NB4 (cell line): ENCODE measurements around the gene AOPEP.

Source experiments
- DNase-seq: peaks from one replicate; pipeline ENCODE4 v3.0.0; 2010; ENCODE audit warnings: low read depth
- H3K4me3 ChIP-seq: one replicate; pipeline ENCODE4 v1.5.1; 2011; ENCODE audit warnings: mild to moderate bottlenecking, low read depth, low read length, moderate library complexity
- CTCF ChIP-seq: IDR thresholded peaks from one replicate; pipeline ENCODE4 v1.5.1; 2012; ENCODE audit warnings: low read depth, low read length
- MAX ChIP-seq: IDR thresholded peaks from 2 replicates; pipeline ENCODE4 v1.6.1; 2011; ENCODE audit warnings: low read depth, low read length
- MYC ChIP-seq: IDR thresholded peaks from 2 replicates; pipeline ENCODE4 v1.6.1; 2011; ENCODE audit warnings: low read depth, low read length
- POLR2A ChIP-seq: IDR thresholded peaks from 2 replicates; pipeline ENCODE4 v1.6.1; 2011; ENCODE audit warnings: mild to moderate bottlenecking; ENCODE audit not compliant: insufficient read length; ENCODE audit errors: extremely low read depth

The AOPEP gene

GRCh38 chr9:95090871-95091577, 364.5 kb downstream of the AOPEP start:
- TF ChIP-seq CTCF (no peak), MAX (no peak), POLR2A (no peak), MYC (no peak)
- H3K4me3 ChIP-seq: no peak overlapping the region
- no peak for DNase-seq

GRCh38 chr9:95091601-95092261, 365.2 kb downstream of the AOPEP start:
- H3K4me3 ChIP-seq: no peak overlapping the region
- DNase-seq: peak; percentile 24
- TF ChIP-seq POLR2A: no peak
- no peak for TF ChIP-seq MYC
- TF ChIP-seq MAX: no peak
- TF ChIP-seq CTCF: no peak

- no peak overlapping the region for H3K4me3 ChIP-seq
- TF ChIP-seq POLR2A: no peak
- TF ChIP-seq MYC: no peak
- TF ChIP-seq MAX: no peak
- TF ChIP-seq CTCF: no peak
- DNase-seq: peak; percentile 32
Measured at GRCh38 chr9:95092262-95093072, 366.0 kb downstream of the AOPEP start.

- no peak for TF ChIP-seq MAX
- TF ChIP-seq POLR2A: no peak
- TF ChIP-seq MYC: no peak
- no peak for TF ChIP-seq CTCF
- H3K4me3 ChIP-seq: no peak overlapping the region
- DNase-seq: no peak
Measured at GRCh38 chr9:95093586-95093985, 367.1 kb downstream of the AOPEP start.

GRCh38 chr9:95094002-95094401, 367.5 kb downstream of the AOPEP start:
- H3K4me3 ChIP-seq: no peak overlapping the region
- TF ChIP-seq CTCF (no peak), MYC (no peak), MAX (no peak)
- no peak for DNase-seq
